Iris pigment epithelial cell (primary cell): ENCODE results near the gene PIP4K2B.
A peak's percentile ranks its signal among the peaks of the same experiment; 100 is the strongest.
"Not testable (repeated sequence)": the region's sequence is repeated elsewhere in the genome, so short reads cannot be mapped to it uniquely, and the experiment has no call there.

Experiments used
- DNase-seq: peaks from one replicate; pipeline ENCODE4 v3.0.0-alpha.2; 2011; ENCODE audit warnings: low read depth

Gene PIP4K2B

DNA sequence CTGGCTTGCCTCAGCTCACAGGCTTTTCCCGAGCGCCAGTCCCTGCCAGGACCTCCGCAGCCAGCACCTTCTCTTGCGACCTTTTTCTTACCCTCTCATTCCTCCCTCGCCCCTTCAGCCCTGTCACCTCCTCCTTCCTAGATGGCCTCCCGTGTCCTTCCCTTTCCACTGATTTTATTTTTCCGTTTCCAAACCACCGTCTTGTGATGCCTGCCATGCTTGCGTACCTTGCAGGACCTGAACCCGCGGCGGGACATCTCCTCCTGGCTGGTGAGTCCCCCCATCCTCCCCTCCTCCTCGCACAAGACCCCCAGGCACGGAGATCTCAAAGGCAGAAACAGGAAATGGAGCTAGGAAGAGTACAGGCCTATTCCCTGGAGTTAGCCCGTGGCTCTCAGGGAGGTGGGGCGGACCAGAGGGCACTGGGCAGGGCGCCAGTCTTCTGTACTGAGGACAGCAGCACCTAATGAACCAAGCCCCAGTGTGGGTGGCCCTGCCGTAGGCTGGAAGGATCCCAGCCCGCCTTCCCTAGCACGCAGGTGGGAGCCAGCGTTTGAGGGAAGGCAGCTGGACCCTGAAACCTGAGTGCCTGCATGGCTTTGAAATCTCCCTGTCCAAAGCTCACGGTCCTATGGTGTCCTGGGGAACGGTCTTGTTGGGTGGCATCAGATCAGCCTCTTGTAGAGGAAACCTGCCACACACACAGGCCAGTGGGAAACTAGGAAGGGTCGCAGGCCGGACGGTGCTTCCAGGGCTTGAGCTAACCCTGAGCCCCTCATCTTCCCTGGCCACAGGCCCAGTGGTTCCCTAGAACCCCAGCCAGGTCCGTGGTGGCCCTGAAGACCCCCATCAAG, 68.6 kb downstream of the PIP4K2B start:
- peak; percentile 47 for DNase-seq

DNA sequence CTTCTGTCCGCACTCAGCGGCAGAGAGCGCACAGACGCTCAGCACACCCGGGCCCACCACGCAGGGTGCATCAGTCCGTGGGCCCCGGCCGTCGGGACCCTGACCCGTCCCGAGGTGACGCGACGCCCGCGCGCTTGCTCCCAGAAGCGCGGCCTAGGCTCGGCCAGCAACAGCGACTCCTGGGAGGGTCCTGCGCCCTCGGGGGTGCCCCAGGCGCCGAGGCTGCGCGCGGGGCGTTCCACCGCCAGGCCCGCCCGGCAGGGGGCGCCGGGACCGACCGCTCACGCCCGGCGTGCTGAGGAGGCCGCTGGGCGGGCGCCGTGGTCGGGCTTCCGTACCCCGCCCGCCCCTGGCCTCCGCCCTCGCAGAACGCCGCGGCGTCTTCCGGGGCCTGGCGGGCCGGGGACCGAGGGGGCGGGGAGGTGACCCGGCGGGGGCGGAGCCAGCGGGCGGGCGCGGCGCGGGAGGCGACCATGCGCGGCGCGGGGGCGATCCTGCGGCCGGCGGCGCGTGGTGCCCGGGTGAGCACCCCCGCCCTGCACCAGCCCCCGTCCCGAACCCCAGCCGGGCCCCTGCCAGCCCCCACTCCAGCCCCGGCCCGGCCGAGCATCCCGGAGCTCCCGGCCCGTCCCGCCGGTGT, 69.3 kb downstream of the PIP4K2B start, which contains the start of gene CISD3:
Gene CISD3 (plus strand): TSS at position 456 of the 640 bp plus-strand sequence. CDS start 18 bp downstream, at position 474.
- DNase-seq: peak; percentile 76

DNA sequence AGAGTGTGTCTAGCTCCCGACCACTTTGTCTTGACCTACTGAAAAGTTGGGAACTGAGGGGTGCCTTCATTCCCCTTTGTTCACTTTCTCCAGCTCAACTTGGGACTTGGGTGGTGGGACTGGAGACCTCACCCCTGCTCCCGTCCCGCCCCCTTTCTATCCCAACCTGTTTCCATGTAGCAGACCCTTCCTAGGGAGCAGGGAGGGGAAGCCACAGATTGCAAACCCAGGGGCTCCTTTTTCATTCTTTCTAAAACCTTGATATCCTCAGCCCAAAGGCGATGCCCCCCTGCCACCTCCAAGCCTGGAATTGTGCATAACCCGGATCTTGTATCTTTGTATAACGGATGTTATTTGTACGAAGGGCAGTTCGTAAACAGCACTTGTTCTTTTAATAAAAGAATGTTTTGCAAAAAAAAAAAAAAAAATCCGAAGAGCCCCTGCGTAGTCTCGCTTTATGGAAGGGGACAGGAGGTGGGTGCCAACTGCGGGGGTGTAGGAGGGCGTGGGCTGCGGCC, 69.9 kb downstream of the PIP4K2B start:
- no peak for DNase-seq

DNA sequence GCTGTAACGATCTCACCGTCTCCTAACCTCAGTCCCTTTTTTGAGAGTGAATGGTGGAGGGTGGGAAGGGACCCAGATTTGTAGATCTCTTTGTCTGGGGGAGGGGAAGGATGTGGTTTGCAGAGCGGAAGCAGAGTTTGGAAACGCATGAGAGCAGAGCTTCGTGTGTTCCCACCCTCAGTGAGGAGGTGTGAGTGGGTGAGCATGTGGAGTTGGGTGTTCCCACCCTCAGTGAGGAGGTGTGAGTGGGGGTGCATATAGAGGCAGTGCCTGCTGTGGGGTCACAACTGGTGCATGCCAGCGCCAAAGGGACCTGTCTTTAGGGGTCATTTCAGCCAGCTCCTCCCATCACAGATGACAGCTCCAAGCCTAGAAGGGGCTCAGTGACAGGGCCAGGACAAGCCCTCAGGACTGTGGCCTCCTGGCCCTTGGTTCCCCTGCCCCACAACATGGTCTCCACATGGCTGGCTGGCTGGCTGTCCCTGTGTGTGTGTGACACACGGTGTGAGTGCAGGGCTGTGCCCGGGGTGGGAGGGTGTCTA, 71.0 kb downstream of the PIP4K2B start:
- DNase-seq: no peak

DNA sequence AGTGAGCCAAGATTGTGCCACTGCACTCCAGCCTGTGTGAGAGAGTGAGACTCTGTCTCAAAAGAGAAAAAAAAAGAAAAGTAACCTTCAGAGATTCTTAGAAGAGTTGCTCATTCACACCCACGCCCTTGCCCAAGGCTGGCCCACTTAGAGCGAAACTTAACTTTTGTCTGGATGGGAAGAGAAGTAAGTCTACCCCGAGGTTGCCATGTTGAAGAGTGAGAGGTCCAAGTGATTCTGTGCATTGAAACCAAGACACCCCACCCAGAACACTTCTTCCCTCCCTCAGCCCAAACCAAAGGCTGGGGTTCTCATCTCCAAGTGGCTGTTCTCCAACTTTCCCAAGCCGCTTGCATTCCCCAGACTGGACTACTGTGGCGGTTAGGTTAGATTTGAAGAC, 71.6 kb downstream of the PIP4K2B start:
- DNase-seq: no peak

- DNase-seq: not testable (repeated sequence)
Observed at GRCh38 chr17:38726145-38726544, 73.2 kb downstream of the PIP4K2B start.

DNA sequence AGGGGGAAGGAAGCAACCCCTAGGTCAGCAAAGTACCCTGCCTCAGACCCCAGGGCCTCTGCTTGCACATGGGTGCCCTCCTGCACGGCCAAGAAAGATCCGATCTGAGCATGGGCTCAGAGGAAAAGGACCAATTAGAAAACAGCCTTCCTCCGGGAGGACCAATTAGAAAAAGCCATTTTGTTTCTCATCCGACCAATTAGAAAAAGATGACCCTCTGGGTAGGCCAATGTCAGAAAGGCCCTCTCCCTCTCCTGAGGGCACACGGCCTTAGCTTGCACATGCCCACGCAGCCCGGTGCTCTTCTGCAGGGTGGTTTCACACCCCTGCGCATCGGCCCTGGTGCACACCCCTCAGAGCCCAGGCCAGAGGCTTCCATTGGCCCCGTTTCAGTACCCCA, 74.3 kb downstream of the PIP4K2B start:
- no peak for DNase-seq

DNA sequence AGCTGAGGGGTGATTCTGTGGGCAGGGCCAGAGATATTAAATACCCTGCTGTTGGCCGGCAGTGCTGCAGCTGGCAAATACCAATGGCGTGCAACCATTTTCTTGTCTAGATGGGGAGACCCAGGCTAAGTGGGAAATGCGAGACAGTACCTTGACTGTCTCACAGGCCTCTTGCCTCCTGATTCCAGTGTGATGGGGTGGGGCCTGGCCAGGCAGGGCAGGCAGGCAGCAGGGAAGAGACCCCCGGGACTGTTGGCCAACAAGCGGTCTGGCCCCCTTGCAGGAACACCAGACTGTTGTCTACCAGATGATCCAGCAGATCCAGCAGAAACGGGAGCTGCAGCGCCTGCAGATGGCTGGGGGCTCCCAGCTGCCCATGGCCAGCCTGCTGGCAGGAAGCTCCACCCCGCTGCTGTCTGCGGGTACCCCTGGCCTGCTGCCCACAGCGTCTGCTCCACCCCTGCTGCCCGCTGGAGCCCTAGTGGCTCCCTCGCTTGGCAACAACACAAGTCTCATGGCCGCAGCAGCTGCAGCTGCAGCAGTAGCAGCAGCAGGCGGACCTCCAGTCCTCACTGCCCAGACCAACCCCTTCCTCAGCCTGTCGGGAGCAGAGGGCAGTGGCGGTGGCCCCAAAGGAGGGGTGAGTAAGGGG, 74.9 kb downstream of the PIP4K2B start:
- no peak for DNase-seq

DNA sequence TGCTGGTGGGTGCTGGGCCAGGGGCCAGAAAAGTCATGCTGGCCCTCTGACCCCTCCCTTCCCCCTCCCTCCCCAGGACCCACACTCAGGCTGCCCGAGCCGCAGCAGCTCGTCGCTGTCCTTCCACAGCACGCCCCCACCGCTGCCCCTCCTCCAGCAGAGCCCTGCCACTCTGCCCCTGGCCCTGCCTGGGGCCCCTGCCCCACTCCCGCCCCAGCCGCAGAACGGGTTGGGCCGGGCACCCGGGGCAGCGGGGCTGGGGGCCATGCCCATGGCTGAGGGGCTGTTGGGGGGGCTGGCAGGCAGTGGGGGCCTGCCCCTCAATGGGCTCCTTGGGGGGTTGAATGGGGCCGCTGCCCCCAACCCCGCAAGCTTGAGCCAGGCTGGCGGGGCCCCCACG, 77.6 kb downstream of the PIP4K2B start:
- DNase-seq: no peak

- DNase-seq: no peak
Observed at GRCh38 chr17:38720941-38721340, 78.4 kb downstream of the PIP4K2B start.

DNA sequence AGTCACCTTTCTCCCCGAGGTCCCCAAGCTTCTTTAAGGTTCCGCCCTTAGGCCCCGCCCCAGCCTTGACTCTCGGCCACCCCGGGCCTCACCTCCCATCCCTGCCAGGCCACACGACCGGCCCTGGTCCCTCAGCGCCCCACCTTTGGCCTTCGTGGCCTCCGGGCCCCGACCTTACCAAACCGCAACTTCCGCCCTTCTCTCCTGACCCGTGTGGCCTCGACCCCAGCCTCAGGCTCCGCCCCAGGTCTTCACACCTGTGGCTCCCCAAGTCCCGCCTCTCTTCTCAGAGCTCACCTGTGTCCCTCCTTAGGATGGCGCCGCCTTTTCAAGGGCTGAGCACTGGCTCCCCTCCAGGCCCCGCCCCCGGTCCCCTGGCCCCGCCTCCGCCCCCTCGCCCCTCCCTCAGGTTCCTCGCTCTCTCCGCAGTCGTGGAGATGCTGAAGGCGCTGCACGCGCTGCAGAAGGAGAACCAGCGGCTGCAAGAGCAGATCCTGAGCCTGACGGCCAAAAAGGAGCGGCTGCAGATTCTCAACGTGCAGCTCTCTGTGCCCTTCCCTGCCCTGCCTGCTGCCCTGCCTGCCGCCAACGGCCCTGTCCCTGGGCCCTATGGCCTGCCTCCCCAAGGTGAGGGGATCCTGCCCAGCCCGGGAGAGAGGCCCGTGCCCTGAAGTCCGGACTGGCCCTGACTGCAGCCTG, 79.3 kb downstream of the PIP4K2B start:
- no peak for DNase-seq

DNA sequence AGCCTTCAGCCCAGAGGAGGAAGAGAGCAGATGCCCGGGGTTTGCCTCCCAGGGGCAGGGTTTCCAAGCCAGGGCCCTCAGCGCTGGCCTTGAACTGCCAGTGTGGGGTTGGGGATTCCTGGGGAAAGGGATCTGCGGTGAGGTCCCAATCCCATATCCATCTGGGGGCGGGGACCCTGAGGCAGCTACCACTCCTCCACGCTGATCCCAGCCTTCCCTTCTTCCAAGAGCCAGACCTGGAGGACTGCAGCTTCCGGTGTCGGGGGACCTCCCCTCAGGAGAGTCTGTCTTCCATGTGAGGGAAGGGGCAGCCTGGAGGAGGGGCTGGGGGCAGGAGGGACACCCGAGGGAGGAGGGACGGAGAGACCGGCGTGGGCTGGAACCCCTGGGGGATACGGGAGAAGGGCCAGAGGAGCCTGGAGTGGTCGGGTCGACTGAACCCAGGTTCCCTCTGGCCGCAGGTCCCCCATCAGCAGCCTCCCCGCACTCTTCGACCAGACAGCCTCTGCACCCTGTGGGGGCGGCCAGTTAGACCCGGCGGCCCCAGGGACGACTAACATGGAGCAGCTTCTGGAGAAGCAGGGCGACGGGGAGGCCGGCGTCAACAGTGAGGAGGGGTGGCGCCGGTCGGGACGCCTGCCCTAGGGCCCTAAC, 79.9 kb downstream of the PIP4K2B start:
- no peak for DNase-seq

DNA sequence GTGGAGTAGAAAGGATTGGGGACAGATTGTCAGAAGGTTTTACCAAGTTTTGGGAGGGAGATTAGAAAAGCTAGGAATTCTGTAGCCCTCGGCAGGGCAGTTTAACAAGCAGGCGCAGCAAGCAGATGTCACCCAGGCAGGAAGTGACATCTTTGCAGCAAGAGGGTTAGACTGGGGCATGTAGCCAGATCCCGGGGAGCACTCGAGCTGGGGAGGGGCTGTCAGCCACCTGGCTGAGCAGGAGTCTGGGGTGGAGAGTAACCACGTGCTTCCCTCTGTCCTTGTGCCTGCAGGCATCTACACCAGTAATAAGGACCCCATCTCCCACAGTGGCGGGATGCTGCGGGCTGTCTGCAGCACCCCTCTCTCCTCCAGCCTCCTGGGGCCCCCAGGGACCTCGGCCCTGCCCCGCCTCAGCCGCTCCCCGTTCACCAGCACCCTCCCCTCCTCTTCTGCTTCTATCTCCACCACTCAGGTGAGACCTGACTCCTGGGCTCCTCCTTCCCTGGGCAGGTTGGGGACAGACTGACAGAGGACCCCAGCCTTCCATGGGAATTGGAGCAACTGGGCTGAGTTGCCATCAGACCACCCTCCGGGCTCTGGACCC, 82.1 kb downstream of the PIP4K2B start:
- DNase-seq: no peak

DNA sequence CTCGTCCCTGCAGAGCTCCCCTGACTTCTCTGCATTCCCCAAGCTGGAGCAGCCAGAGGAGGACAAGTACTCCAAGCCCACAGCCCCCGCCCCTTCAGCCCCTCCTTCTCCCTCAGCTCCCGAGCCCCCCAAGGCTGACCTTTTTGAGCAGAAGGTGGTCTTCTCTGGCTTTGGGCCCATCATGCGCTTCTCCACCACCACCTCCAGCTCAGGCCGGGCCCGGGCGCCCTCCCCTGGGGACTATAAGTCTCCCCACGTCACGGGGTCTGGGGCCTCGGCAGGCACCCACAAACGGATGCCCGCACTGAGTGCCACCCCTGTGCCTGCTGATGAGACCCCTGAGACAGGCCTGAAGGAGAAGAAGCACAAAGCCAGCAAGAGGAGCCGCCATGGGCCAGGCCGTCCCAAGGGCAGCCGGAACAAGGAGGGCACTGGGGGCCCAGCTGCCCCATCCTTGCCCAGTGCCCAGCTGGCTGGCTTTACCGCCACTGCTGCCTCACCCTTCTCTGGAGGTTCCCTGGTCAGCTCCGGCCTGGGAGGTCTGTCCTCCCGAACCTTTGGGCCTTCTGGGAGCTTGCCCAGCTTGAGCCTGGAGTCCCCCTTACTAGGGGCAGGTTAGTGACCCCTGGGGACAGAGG, 82.9 kb downstream of the PIP4K2B start:
- no peak for DNase-seq
